Prostate gland (tissue), 2 donors: ENCODE measurements around the gene ARHGAP27. TPM values are rescaled to one million over a fixed set of nuclear protein-coding genes. Genes with fewer than 3 reads are reported as not detected.

Source experiments
- DNase-seq: peaks from one replicate; pipeline ENCODE4 v3.0.0-alpha.2; 2019; ENCODE audit warnings: low spot score
- H3K27ac ChIP-seq, 2 donors: fragments of 200-600 bp; sonication (generic); 2 replicates each; pipeline ENCODE4 v1.5.1; 2017 to 2019
- H3K27me3 ChIP-seq: fragments of 200-600 bp; sonication (generic); replicated peaks from 2 replicates; pipeline ENCODE4 v1.5.1; 2019; ENCODE audit not compliant: insufficient read depth
- H3K36me3 ChIP-seq, 2 donors: fragments of 200-600 bp; sonication (generic); 1 replicate in 1 of 2; 2 replicates in 1 of 2; pipeline versions ENCODE4 v1.5.1 to v1.8.1; 2017 to 2019
- H3K4me1 ChIP-seq: fragments of 200-600 bp; sonication (generic); replicated peaks from 2 replicates; pipeline ENCODE4 v1.5.1; 2019
- H3K4me3 ChIP-seq, 2 donors: fragments of 200-600 bp; sonication (generic); 2 replicates each; pipeline ENCODE4 v1.5.1; 2017 to 2019
- H3K9me3 ChIP-seq: fragments of 200-600 bp; sonication (generic); 2 replicates; pipeline ENCODE4 v1.5.1; 2017
- POLR2A ChIP-seq: fragments of 450-650 bp; IDR thresholded peaks from one replicate; pipeline ENCODE4 v1.6.1; 2016; ENCODE audit warnings: antibody characterized with exemption, mild to moderate bottlenecking
- POLR2AphosphoS5 ChIP-seq: sonication (generic); formaldehyde crosslinking; IDR thresholded peaks from one replicate; pipeline ENCODE4 v1.6.1; 2017; ENCODE audit warnings: antibody characterized with exemption
- WGBS: methylation state at CpG from one replicate; pipeline ENCODE4 v1.1.5; 2018; 5-methylcytosine and 5-hydroxymethylcytosine counted together
- intact Hi-C: fragments of 100-400 bp; cut with DNase I; formaldehyde crosslinking; loops from one replicate; pipeline ENCODE4 v1.14.2; 2022
- total RNA-seq, 2 donors: library from RNA; depleted of rRNA; stranded (reverse); fragments of >200 nt; gene quantifications; one replicate each; pipeline ENCODE4 v1.1.0, GENCODE V29; 2016
- TF ChIP-seq, protein P1 (sequence below), 4 experiments: fragments of 200-600 bp in 2 of 4; fragments of 450-650 bp in 2 of 4; sonication (generic) in 2 of 4; IDR thresholded peaks; 1 replicate in 3 of 4; 2 replicates in 1 of 4; pipeline ENCODE4 v1.5.1; 2016 to 2019; ENCODE audit warnings: antibody characterized with exemption in 4 of 4, mild to moderate bottlenecking in 2 of 4, moderate library complexity in 2 of 4

The ARHGAP27 gene
- total RNA-seq, 2 donors from 2014 or later: 37.9 to 39.9 TPM

DNA sequence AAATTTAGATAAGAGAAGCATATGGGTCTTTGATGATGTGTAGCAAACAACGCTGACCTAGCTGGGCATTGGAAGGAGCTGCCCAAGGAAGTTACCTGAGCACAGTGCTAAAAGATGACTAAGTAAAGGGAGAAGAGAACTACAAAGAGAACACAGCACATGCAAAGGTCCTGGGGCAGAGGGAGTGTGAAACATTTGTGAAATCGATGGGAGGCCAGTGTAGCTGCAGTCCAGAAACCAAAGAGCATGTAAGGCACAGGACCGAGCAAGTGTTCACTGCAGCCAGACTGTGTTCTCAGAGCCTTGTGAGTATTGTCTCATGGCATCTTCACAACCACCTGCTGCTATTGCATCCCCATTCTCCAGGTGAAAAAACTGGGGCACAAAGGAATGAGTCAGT lies 44.9 kb downstream of the ARHGAP27 start:
- intact Hi-C loops: no loop called here
- WGBS: 89% methylated on average over 3 of the region's 3 CpGs
- Histone ChIP-seq H3K4me3 (no peak overlapping the region), H3K9me3 (no peaks in the 10 kb centered on the region), H3K36me3 (no peaks in the 10 kb centered on the region), H3K4me1 (no peaks in the 10 kb centered on the region), H3K27me3 (no peaks in the 10 kb centered on the region), H3K27ac (no peak overlapping the region)
- TF ChIP-seq POLR2AphosphoS5 (no peak), POLR2A (no peak)
- TF ChIP-seq, protein P1, sequence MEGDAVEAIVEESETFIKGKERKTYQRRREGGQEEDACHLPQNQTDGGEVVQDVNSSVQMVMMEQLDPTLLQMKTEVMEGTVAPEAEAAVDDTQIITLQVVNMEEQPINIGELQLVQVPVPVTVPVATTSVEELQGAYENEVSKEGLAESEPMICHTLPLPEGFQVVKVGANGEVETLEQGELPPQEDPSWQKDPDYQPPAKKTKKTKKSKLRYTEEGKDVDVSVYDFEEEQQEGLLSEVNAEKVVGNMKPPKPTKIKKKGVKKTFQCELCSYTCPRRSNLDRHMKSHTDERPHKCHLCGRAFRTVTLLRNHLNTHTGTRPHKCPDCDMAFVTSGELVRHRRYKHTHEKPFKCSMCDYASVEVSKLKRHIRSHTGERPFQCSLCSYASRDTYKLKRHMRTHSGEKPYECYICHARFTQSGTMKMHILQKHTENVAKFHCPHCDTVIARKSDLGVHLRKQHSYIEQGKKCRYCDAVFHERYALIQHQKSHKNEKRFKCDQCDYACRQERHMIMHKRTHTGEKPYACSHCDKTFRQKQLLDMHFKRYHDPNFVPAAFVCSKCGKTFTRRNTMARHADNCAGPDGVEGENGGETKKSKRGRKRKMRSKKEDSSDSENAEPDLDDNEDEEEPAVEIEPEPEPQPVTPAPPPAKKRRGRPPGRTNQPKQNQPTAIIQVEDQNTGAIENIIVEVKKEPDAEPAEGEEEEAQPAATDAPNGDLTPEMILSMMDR (IDR thresholded peaks at IDR 0.05): no peak
- no peak for DNase-seq

DNA sequence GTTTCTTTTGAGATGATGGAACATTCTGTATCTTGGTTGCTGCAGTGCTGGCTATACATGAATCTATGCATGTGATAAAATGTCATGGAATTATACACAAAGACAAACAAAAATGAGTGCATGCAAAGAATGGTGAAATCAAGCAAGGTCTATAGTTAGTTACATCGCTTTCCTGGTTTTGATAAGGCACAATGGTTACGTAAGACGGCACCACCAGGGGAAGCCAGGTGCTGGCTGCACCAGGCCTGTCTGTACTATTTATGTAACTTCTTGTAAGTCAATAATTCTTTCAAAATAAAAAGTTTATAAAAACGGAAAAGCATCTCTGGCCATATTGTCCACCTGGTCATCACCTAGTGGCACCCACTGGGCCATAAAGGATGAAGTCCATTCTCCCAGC lies 46.5 kb downstream of the ARHGAP27 start:
- Histone ChIP-seq H3K36me3 (no peaks in the 10 kb centered on the region), H3K4me3 (no peak overlapping the region), H3K4me1 (no peaks in the 10 kb centered on the region), H3K27ac (no peak overlapping the region), H3K9me3 (no peaks in the 10 kb centered on the region), H3K27me3 (no peaks in the 10 kb centered on the region)
- intact Hi-C loops: no loop called here
- WGBS: 84% methylated on average over 4 of the region's 4 CpGs
- TF ChIP-seq POLR2AphosphoS5 (no peak), POLR2A (no peak)
- TF ChIP-seq, protein P1 (IDR thresholded peaks at IDR 0.05): no peak
- DNase-seq: no peak

DNA sequence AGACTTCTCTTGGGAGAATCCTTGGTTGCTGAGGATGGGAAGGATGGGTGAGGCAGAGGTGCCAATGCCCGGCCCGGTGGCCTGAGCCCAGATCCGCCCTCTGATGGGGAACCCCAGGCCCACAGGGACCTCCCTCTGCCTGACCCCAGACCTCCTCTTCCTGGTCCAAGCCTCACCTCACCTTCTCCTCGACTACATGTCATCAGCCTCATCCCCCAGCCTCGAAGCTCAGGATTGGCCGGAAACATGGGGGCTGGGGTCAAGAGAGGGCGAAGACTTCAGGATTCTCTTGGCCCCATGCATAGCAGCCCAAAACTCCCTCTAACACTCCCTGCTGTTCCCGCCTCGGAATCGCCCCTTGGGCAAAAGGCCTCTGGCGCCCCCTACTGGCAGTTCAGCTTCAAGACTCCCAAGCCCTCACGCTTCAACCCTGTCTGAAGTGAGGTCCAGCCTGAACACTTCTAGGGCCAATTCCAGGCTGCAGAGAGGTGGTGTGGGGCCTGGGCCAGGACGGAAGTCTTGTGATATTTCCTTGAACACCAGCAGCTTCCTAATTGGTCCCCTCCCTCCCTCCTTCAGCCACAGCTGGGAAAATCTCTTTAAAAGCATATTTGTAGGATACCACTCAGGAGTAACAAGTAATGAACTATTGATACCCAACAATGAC lies 47.2 kb downstream of the ARHGAP27 start:
- Histone ChIP-seq H3K9me3 (no peaks in the 10 kb centered on the region), H3K4me3 (no peak overlapping the region), H3K27me3 (no peaks in the 10 kb centered on the region), H3K36me3 (no peaks in the 10 kb centered on the region), H3K4me1 (no peaks in the 10 kb centered on the region), H3K27ac (no peak overlapping the region)
- TF ChIP-seq, protein P1 (IDR thresholded peaks at IDR 0.05): peak; percentile 98 to 99 (median 98)
- no peak for TF ChIP-seq POLR2A
- TF ChIP-seq POLR2AphosphoS5: peak; percentile 85
- 20% methylated on average over 13 of the region's 13 CpGs for WGBS
- peak; percentile 83 for DNase-seq
- intact Hi-C loops: loop anchor here (2.0 kb wide), 1 partner anchor 167 kb away; no protein-coding TSS in a partner anchor

DNA sequence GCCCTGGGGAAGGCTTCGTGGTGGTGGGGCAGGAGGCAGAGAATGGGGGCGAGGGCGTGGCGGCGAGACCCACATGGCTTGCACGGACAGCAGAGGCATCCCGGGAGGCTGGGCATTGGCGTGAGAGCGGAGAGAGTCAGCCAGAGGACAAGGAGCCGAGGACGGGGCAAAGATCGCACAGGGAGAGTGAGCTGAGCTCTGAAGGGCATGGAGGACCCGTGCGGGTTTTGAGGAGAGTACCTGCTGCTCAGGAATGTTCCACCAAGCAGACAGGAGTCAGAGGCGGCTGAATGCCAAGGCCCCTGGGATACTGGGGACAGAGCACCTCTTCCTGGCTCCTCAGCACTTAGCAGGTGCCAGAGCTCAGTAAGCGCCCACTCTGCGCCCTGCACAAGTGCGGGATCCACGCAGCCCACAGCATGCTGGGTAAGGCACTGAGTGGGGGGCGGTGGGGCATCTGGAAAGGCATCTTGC lies 47.8 kb downstream of the ARHGAP27 start:
- no peaks in the 10 kb centered on the region for H3K9me3 ChIP-seq
- 86% methylated on average over 20 of the region's 20 CpGs for WGBS
- intact Hi-C loops: loop anchor here (1.0 to 2.0 kb wide), 2 partner anchors 107 to 166 kb away; no protein-coding TSS in a partner anchor
- TF ChIP-seq, protein P1 (IDR thresholded peaks at IDR 0.05): no peak
- TF ChIP-seq POLR2A (no peak), POLR2AphosphoS5 (no peak)
- H3K27me3 ChIP-seq: no peaks in the 10 kb centered on the region
- no peaks in the 10 kb centered on the region for H3K36me3 ChIP-seq
- H3K27ac ChIP-seq: no peak overlapping the region
- no peak for DNase-seq
- H3K4me3 ChIP-seq: no peak overlapping the region
- H3K4me1 ChIP-seq: no peaks in the 10 kb centered on the region
